ENCODE results near the gene ADK. TPM values are rescaled to one million over a fixed set of nuclear protein-coding genes. Genes with fewer than 3 reads are reported as not detected.

ADK gene
- total and polyA plus RNA-seq, 8 donors: 7.2 to 66.1 (median 21.5) TPM

GRCh38 chr10:74394416-74394969, 243.5 kb downstream of the ADK start:
- no peaks in the 10 kb centered on the region for H3K27me3 ChIP-seq
- intact Hi-C loops (cut with DNase I; ENCODE audit: low total_unique reads): no loop called here
- H3K27ac ChIP-seq: no peak overlapping the region
- H3K4me1 ChIP-seq: no peaks in the 10 kb centered on the region
- H3K4me3 ChIP-seq: no peak overlapping the region
- 86 to 94% (median 92%) methylated on average over 3 of the region's 3 CpGs for WGBS, 5 donors
- H3K9me3 ChIP-seq: no peaks in the 10 kb centered on the region
- H3K36me3 ChIP-seq: peaks cover 0 to 6% (median 3%) of the 10 kb centered on the region in 4 donors
- DNase-seq: no peak
- TF ChIP-seq EP300 (IDR thresholded peaks at IDR 0.05) (no peak), POLR2AphosphoS5 (IDR thresholded peaks at IDR 0.05) (no peak), POLR2A (IDR thresholded peaks at IDR 0.05) (no peak), CTCF (IDR thresholded peaks at IDR 0.05) (no peak)

- Histone ChIP-seq H3K27me3 (no peaks in the 10 kb centered on the region), H3K4me3 (no peak overlapping the region), H3K36me3 (peaks cover 0 to 16% (median 0%) of the 10 kb centered on the region in 4 donors), H3K27ac (no peak overlapping the region), H3K9me3 (peaks cover 0 to 14% (median 4%) of the 10 kb centered on the region in 4 donors), H3K4me1 (no peaks in the 10 kb centered on the region)
- DNase-seq: no peak
- intact Hi-C loops (cut with DNase I; ENCODE audit: low total_unique reads): no loop called here
- 79 to 88% (median 86%) methylated on average over 3 of the region's 3 CpGs for WGBS, 5 donors
- TF ChIP-seq EP300 (IDR thresholded peaks at IDR 0.05) (no peak), POLR2A (IDR thresholded peaks at IDR 0.05) (no peak), CTCF (IDR thresholded peaks at IDR 0.05) (no peak), POLR2AphosphoS5 (IDR thresholded peaks at IDR 0.05) (no peak)
Measured at GRCh38 chr10:74400186-74400585, 249.2 kb downstream of the ADK start.

GRCh38 chr10:74406006-74406405, 255.0 kb downstream of the ADK start:
- no peak for DNase-seq
- 75 to 90% (median 81%) methylated on average over 1 of the region's 1 CpG for WGBS, 5 donors
- H3K27me3 ChIP-seq: no peaks in the 10 kb centered on the region
- intact Hi-C loops (cut with DNase I; ENCODE audit: low total_unique reads): no loop called here
- no peaks in the 10 kb centered on the region for H3K4me1 ChIP-seq
- peaks cover 0 to 14% (median 4%) of the 10 kb centered on the region in 4 donors for H3K9me3 ChIP-seq
- TF ChIP-seq POLR2AphosphoS5 (IDR thresholded peaks at IDR 0.05) (no peak), EP300 (IDR thresholded peaks at IDR 0.05) (no peak), CTCF (IDR thresholded peaks at IDR 0.05) (no peak), POLR2A (IDR thresholded peaks at IDR 0.05) (no peak)
- no peak overlapping the region for H3K4me3 ChIP-seq
- H3K27ac ChIP-seq: no peak overlapping the region
- peaks cover 0 to 15% (median 0%) of the 10 kb centered on the region in 4 donors for H3K36me3 ChIP-seq

GRCh38 chr10:74415146-74415839, 264.3 kb downstream of the ADK start:
- Histone ChIP-seq H3K36me3 (peaks cover 0 to 10% (median 3%) of the 10 kb centered on the region in 4 donors), H3K27ac (no peak overlapping the region), H3K9me3 (peaks cover 0 to 10% (median 0%) of the 10 kb centered on the region in 4 donors), H3K4me1 (peaks cover 0 to 16% (median 4%) of the 10 kb centered on the region in 4 donors), H3K4me3 (no peak overlapping the region), H3K27me3 (no peaks in the 10 kb centered on the region)
- intact Hi-C loops (cut with DNase I; ENCODE audit: low total_unique reads): no loop called here
- no peak for DNase-seq
- TF ChIP-seq POLR2AphosphoS5 (IDR thresholded peaks at IDR 0.05) (no peak), CTCF (IDR thresholded peaks at IDR 0.05) (no peak), EP300 (IDR thresholded peaks at IDR 0.05) (no peak), POLR2A (IDR thresholded peaks at IDR 0.05) (no peak)

All from stomach (tissue), 9 donors.